Body of pancreas (tissue), 4 donors: Measurements from ENCODE around the gene HLA-DPA1. TPM values are rescaled to one million over a fixed set of nuclear protein-coding genes. Genes with fewer than 3 reads are reported as not detected.

Experiments
- ATAC-seq: fragments of 150-250 bp; one replicate; pipeline ENCODE4 v1.9.1; 2016
- DNase-seq, 4 donors: peaks; one replicate each; pipeline ENCODE4 v3.0.0-alpha.2; 2019
- H3K27ac ChIP-seq, 4 donors: fragments of 200-600 bp; sonication (generic); 1 replicate in 3 of 4; 2 replicates in 1 of 4; pipeline versions ENCODE4 v1.5.1 to v1.6.1; 2016 to 2019; ENCODE audit warnings: mild to moderate bottlenecking in 1 of 4, mixed read lengths in 1 of 4, moderate library complexity in 1 of 4
- H3K27me3 ChIP-seq, 2 donors: fragments of 200-600 bp; sonication (generic); one replicate each; pipeline ENCODE4 v1.6.0; 2016; ENCODE audit warnings: mild to moderate bottlenecking in 1 of 2
- H3K36me3 ChIP-seq, 2 donors: fragments of 200-600 bp; sonication (generic); replicated peaks in 1 of 2; 2 replicates each; pipeline ENCODE4 v1.5.1; 2016; ENCODE audit warnings: low read depth in 2 of 2; ENCODE audit not compliant: insufficient read depth in 1 of 2
- H3K4me1 ChIP-seq: fragments of 200-600 bp; sonication (generic); one replicate; pipeline ENCODE4 v1.6.0; 2016
- H3K4me3 ChIP-seq, 2 donors: fragments of 200-600 bp; sonication (generic); 1 replicate in 1 of 2; 2 replicates in 1 of 2; pipeline ENCODE4 v1.5.1; 2016 to 2019
- H3K9me3 ChIP-seq, 3 donors: fragments of 200-600 bp; sonication (generic); 1 replicate in 2 of 3; 2 replicates in 1 of 3; pipeline ENCODE4 v1.5.1; 2016
- CTCF ChIP-seq, 7 experiments: fragments of 450-650 bp in 4 of 7; fragments of 200-600 bp in 3 of 7; sonication (generic) in 3 of 7; IDR thresholded peaks; one replicate each; pipeline ENCODE4 v1.5.1; 2016 to 2019; ENCODE audit warnings: antibody characterized with exemption in 7 of 7
- POLR2A ChIP-seq, 3 donors: fragments of 450-650 bp; IDR thresholded peaks; one replicate each; pipeline ENCODE4 v1.6.1; 2016; ENCODE audit warnings: antibody characterized with exemption in 3 of 3, mild to moderate bottlenecking in 2 of 3
- WGBS, 2 donors: methylation state at CpG; one replicate each; pipeline ENCODE4 v1.1.5; 2017; 5-methylcytosine and 5-hydroxymethylcytosine counted together
- intact Hi-C: fragments of 100-400 bp; cut with DNase I; formaldehyde crosslinking; loops from one replicate; pipeline ENCODE4 v1.15.1; 2023
- total RNA-seq, 2 donors: library from RNA; depleted of rRNA; stranded (reverse); fragments of >200 nt; gene quantifications; one replicate each; pipeline ENCODE4 v1.1.0, GENCODE V29; 2016

The HLA-DPA1 gene
- total RNA-seq, 2 donors from 2014 or later: 10.5 to 81.7 TPM

GRCh38 chr6:33113755-33114154, 40.3 kb upstream of the HLA-DPA1 start:
- no peak overlapping the region for H3K4me3 ChIP-seq
- DNase-seq (no peak), ATAC-seq (no peak)
- 44 to 49% methylated on average over 7 of the region's 7 CpGs for WGBS, 2 donors
- H3K9me3 ChIP-seq: no peaks in the 10 kb centered on the region
- no peaks in the 10 kb centered on the region for H3K36me3 ChIP-seq
- intact Hi-C loops: loop anchor here (10.0 kb wide), 1 partner anchor 131 kb away; no protein-coding TSS in a partner anchor
- H3K27me3 ChIP-seq: peaks cover 0 to 12% of the 10 kb centered on the region in 2 donors
- no peak overlapping the region for H3K27ac ChIP-seq
- peaks cover 4% of the 10 kb centered on the region for H3K4me1 ChIP-seq
- no peak for TF ChIP-seq CTCF (IDR thresholded peaks at IDR 0.05)
- TF ChIP-seq POLR2A (IDR thresholded peaks at IDR 0.05): no peak

- H3K4me1 ChIP-seq: peaks cover 4% of the 10 kb centered on the region
- DNase-seq (peak in 1 of 4 donors; percentile 54), ATAC-seq (peak; percentile 88)
- WGBS, 2 donors: 33 to 48% methylated on average over 1 of the region's 1 CpG
- H3K9me3 ChIP-seq: no peaks in the 10 kb centered on the region
- no peak overlapping the region for H3K4me3 ChIP-seq
- no peak overlapping the region for H3K27ac ChIP-seq
- intact Hi-C loops: loop anchor here (10.0 kb wide), 1 partner anchor 133 kb away; no protein-coding TSS in a partner anchor
- H3K36me3 ChIP-seq: no peaks in the 10 kb centered on the region
- TF ChIP-seq POLR2A (IDR thresholded peaks at IDR 0.05) (no peak), CTCF (IDR thresholded peaks at IDR 0.05) (no peak)
- peaks cover 0 to 7% of the 10 kb centered on the region in 2 donors for H3K27me3 ChIP-seq
Measured at GRCh38 chr6:33112148-33112547, 38.7 kb upstream of the HLA-DPA1 start.

- 61 to 62% methylated on average over 2 of the region's 2 CpGs for WGBS, 2 donors
- intact Hi-C loops: no loop called here
Measured at GRCh38 chr6:33108307-33108706, 34.9 kb upstream of the HLA-DPA1 start.

GRCh38 chr6:33107641-33108040, 34.2 kb upstream of the HLA-DPA1 start:
- TF ChIP-seq POLR2A (IDR thresholded peaks at IDR 0.05) (no peak), CTCF (IDR thresholded peaks at IDR 0.05) (no peak)
- Histone ChIP-seq H3K27me3 (no peaks in the 10 kb centered on the region), H3K27ac (no peak overlapping the region), H3K4me1 (no peaks in the 10 kb centered on the region), H3K4me3 (no peak overlapping the region), H3K36me3 (no peaks in the 10 kb centered on the region), H3K9me3 (no peaks in the 10 kb centered on the region)
- 60 to 85% methylated on average over 2 of the region's 2 CpGs for WGBS, 2 donors
- ATAC-seq: no peak
- intact Hi-C loops: no loop called here
- no peak for DNase-seq

More at GRCh38 chr6:33108307-33108706, 34.9 kb upstream of the HLA-DPA1 start:
- no peak for DNase-seq
- Histone ChIP-seq H3K27me3 (no peaks in the 10 kb centered on the region), H3K27ac (no peak overlapping the region), H3K4me3 (no peak overlapping the region), H3K9me3 (no peaks in the 10 kb centered on the region), H3K36me3 (no peaks in the 10 kb centered on the region), H3K4me1 (no peaks in the 10 kb centered on the region)
- ATAC-seq: no peak
- TF ChIP-seq CTCF (IDR thresholded peaks at IDR 0.05): no peak
- no peak for TF ChIP-seq POLR2A (IDR thresholded peaks at IDR 0.05)
